HG03039 (cell line): ENCODE measurements around the gene ARFGEF3.

Source experiments
- ATAC-seq: cut with Tn5 transposase; IDR thresholded peaks from one replicate; pipeline ENCODE4 v1.9.1; 2021; ENCODE audit warnings: mild to moderate bottlenecking, moderate library complexity; ENCODE audit not compliant: unreplicated experiment

The ARFGEF3 gene

DNA sequence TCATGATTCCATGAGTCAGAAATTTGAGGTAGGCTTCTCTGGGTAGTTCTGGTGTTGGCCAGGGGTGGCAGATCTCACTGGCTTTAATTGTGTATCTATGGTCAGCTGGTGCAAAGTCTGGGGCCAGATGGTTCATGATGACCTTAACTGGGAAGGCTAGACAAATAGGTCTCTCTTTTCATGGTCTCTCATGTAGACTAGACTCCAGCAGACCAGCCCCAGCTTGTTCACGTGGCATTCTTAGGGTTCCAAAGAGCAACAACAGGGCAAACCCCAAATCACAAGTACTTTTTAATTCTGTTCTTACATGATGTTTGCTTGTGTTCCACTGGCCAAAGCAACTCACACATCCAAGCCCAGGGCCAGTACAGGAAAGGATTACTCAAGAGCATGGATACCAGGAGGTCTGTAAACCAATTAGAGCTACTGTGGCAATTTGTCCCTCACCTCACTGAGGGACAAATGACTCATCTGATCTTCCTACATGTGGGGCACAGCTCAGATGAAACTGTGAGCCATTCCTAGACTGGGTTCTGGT lies 136.1 kb downstream of the ARFGEF3 start:
- ATAC-seq: no peak

DNA sequence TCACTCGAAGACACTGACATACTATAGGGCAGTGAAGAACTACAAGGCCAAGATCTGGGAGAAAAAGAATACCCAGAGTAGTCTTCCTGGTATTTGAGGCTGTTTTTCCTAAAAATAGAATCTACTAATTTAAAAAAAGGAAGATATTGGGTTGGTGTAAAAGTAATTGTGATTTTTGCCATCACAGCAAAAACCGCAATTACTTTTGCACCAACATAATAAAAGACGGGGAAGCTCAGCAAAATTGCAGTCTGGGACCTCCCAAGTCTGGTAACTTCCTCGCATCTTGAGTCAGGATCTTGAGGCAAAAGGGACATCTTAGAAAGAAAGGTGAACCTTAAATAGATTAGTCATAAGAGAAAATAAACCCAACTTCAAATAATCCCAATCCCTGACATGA lies 138.7 kb downstream of the ARFGEF3 start:
- no peak for ATAC-seq

- no peak for ATAC-seq
Observed at GRCh38 chr6:138302554-138302953, 140.8 kb downstream of the ARFGEF3 start.

GRCh38 chr6:138307352-138307751 lies 145.6 kb downstream of the ARFGEF3 start:
- ATAC-seq: no peak

DNA sequence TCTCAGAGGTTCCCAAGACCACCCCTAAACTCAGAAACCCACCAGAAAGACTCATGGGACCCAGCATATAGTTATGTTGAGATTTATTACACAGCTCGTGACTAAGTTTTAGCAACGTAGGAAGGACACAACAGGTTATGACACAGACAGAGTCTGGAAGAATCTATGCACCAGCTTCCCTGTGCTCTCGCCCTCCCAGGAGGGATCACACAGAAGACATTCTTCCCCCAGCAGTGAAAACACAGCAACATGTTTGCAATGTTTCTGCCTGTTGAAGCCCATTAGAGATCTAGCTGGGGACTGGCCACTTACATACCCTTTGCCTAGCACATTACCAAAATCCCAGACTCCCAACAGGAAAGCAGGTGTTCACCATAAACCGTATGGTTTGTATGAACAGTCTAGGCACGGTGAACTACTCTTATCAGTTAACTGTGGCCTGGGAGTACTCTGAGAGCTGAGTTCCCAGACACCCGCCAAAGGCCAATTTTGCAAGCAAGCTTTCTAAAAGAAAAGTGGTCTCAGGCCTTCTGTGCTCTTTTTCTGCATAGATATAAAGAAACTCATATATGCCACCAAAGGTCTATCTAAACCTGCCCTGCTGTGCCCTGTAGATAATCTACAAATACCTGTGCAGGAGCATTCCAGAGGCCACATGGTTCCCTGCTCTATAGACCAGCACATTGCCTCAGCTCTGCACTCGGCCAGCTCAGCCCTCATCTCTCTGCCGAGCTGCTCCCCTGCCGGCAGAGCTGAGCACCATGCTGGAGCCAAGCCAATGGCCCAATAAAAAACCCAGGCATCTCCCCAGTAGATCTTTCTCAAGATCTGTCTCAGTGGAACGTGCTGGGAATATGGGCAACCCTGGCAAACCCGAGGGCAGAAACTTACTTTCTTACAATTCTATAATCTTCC lies 146.3 kb downstream of the ARFGEF3 start:
- no peak for ATAC-seq

GRCh38 chr6:138308731-138309110 lies 147.0 kb downstream of the ARFGEF3 start:
- ATAC-seq: no peak

GRCh38 chr6:138309695-138310094 lies 148.0 kb downstream of the ARFGEF3 start:
- no peak for ATAC-seq

GRCh38 chr6:138310294-138310693 lies 148.6 kb downstream of the ARFGEF3 start:
- no peak for ATAC-seq

DNA sequence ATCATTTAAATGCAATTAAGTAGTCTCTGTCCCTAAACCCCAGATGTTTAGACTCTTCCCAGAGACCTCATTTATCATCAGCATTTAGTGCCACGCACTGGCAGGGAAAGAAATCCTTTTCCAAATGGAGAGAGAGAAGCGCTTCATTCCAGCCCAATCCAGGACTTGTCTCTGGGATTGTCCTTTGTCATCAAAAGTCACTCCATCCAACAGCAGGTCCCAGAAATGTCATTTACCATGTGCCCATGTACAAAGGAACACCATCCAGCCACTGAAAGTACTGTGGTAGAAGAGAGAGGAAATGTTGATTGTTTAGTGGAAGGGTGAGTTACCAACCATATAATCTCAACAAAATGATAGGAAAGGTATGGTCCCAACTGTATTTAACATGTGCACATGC lies 149.1 kb downstream of the ARFGEF3 start:
- no peak for ATAC-seq

DNA sequence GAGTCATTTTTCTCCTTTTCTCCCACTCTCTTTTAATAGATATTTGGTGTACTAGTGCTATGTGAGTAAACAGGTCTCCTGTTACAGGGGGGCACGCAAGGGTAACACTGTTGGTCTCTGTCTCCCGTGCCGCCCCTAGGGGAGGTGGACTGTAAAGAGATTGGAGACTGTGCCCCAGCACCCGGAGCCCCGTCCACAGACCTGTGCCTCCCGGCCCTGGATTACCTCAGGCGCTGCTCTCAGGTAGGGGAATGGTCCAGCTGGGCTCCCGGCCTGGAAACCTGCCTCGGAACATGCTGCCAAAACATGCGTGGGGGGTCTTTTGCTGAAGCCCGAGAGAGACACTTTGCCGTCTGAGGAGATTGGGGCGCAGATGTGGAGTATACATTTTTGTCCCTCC lies 149.5 kb downstream of the ARFGEF3 start:
- ATAC-seq: no peak

DNA sequence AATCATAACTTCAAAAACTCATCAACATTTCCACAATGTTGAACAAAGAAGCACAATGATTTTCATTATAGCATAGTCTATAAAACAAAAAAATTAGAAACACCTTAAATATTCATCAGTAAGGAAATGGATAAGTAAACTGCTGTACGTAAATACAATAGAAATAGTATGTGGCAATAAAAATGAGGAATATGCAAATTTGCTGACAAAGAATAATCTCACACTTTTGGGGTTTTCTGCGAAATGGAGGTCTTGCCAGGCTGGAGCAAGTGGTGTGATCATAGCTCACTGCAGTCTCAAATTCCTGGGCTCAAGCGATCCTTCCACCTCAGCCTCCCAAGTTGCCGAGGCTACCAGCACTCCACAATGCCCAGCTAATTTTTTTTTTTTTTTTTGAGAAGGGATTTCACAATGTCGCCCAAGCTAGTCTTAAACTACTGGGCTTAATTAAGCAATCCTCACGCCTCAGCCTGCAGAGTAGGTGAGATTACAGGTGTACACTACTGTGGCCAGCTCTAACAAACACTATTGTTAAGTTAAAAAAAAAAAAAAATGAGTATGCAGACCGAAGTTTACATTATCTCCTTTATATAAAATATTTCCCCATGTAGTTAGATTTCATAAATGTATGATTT lies 157.1 kb downstream of the ARFGEF3 start:
- no peak for ATAC-seq

GRCh38 chr6:138321934-138322333 lies 160.2 kb downstream of the ARFGEF3 start:
- ATAC-seq: no peak

GRCh38 chr6:138323821-138324220 lies 162.1 kb downstream of the ARFGEF3 start:
- no peak for ATAC-seq

DNA sequence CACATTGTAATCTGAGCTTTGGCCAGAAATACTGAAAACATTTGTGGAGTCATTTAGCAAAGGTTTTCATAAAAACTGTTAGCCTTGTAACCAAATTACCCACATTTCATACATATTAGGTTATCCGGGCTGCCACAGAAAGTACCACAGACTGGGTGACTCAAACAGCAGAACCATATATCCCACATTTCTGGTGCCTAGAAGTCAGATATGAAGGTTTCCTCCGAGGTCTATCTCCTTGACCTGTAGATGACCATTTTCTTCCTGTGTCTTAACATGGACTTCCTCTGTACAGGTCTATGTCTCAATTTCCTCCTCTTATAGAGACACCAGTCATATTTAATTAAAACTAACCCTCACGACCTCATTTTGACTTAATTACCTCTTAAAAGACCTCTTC lies 166.5 kb downstream of the ARFGEF3 start:
- no peak for ATAC-seq

DNA sequence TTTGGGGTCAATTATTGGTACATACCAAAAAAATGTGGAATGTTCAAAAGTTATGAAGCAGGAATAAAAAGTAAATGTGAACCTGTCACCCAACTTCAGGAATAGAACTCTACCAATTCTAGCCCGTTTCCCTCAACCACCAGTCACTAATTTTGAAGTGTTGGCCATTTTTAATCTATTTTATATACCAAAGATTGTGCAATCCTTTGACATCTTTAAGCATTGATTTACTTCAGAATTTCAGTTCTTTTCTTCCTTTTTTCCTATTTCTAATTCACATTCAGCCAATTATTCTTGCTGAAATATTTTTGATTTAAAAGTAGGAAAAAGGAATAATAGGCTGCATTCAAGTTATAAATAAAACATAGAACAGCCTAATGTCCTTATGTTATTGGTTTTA lies 169.0 kb downstream of the ARFGEF3 start:
- no peak for ATAC-seq

GRCh38 chr6:138331444-138331843 lies 169.7 kb downstream of the ARFGEF3 start:
- no peak for ATAC-seq

DNA sequence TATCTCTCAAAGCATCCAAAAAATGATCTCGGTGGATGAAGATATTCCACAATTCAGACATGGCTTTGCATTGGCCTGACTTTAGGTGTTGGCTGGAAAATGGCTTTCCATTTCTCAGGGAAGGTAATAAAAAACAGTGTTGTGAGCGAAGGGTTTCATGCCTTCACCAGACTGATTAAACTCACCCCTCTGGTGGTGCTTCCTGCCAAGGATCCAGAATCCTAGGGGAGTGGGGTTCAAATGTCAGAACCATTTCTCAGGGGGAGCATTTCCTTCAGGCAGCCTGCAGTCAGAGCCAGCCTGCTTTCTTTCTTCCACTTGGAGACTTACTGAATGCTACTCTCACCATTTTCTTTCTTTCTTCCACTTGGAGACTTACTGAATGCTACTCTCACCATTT lies 170.2 kb downstream of the ARFGEF3 start:
- ATAC-seq: no peak

DNA sequence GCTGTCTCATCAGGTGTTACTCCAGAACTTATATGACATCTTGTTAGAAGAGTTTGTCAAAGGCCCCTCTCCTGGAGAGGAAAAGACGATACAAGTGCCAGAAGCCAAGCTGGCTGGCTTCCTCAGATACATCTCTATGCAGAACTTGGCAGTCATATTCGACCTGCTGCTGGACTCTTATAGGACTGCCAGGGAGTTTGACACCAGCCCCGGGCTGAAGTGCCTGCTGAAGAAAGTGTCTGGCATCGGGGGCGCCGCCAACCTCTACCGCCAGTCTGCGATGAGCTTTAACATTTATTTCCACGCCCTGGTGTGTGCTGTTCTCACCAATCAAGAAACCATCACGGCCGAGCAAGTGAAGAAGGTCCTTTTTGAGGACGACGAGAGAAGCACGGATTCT lies 172.3 kb downstream of the ARFGEF3 start:
- ATAC-seq: no peak

GRCh38 chr6:138334963-138335362 lies 173.2 kb downstream of the ARFGEF3 start:
- ATAC-seq: no peak

DNA sequence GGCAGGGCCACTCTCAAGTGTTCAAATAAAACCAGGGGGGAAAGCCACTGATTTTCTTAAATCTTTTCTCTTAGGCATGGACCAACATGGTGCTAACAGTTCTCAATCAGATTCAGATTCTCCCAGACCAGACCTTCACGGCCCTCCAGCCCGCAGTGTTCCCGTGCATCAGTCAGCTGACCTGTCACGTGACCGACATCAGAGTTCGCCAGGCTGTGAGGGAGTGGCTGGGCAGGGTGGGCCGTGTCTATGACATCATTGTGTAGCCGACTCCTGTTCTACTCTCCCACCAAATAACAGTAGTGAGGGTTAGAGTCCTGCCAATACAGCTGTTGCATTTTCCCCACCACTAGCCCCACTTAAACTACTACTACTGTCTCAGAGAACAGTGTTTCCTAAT lies 174.5 kb downstream of the ARFGEF3 start:
- no peak for ATAC-seq

DNA sequence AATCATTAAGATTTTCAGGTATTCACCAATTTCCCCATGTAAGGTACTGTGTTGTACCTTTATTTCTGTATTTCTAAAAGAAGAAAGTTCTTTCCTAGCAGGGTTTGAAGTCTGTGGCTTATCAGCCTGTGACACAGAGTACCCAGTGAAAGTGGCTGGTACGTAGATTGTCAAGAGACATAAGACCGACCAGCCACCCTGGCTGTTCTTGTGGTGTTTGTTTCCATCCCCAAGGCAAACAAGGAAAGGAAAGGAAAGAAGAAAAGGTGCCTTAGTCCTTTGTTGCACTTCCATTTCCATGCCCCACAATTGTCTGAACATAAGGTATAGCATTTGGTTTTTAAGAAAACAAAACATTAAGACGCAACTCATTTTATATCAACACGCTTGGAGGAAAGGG lies 175.3 kb downstream of the ARFGEF3 start:
- no peak for ATAC-seq

- ATAC-seq: no peak
Observed at GRCh38 chr6:138339024-138339423, 177.3 kb downstream of the ARFGEF3 start.
